Mucosa of descending colon (tissue), 3 donors: Measurements from ENCODE around the gene CTSL. TPM values are rescaled to one million over a fixed set of nuclear protein-coding genes. Genes with fewer than 3 reads are reported as not detected.
"Not testable (repeated sequence)": the region's sequence is repeated elsewhere in the genome, so short reads cannot be mapped to it uniquely, and the experiment has no call there.

Source experiments
- ATAC-seq: fragments of 200-7000 bp; cut with Tn5 transposase; one replicate; pipeline ENCODE4 v1.9.1; 2020; ENCODE audit warnings: mild to moderate bottlenecking, moderate library complexity
- DNase-seq, 3 donors: peaks; one replicate each; pipeline ENCODE4 v3.0.0-alpha.2; 2020
- H3K36me3 ChIP-seq: fragments of 200-600 bp; one replicate; pipeline ENCODE4 v1.8.0; 2021; ENCODE audit warnings: low read depth, mild to moderate bottlenecking
- H3K4me1 ChIP-seq: fragments of 200-600 bp; one replicate; pipeline ENCODE4 v1.8.0; 2021; ENCODE audit warnings: low read depth, mild to moderate bottlenecking
- H3K4me3 ChIP-seq: fragments of 200-600 bp; one replicate; pipeline ENCODE4 v1.8.0; 2021; ENCODE audit warnings: mild to moderate bottlenecking
- H3K9me3 ChIP-seq: fragments of 200-600 bp; one replicate; pipeline ENCODE4 v1.8.0; 2021; ENCODE audit warnings: mild to moderate bottlenecking
- CTCF ChIP-seq: fragments of 200-600 bp; IDR thresholded peaks from one replicate; pipeline ENCODE4 v1.8.0; 2022; ENCODE audit warnings: antibody characterized with exemption, mild to moderate bottlenecking
- intact Hi-C, 2 donors: fragments of 100-400 bp; cut with DNase I in 1 of 2; cut with micrococcal nuclease in 1 of 2; formaldehyde crosslinking; loops; one replicate each; pipeline versions ENCODE4 v1.11.0 to v1.11.1; 2022; cut with DNase I, micrococcal nuclease
- total RNA-seq, 3 donors: library from RNA; stranded (reverse); fragmentation: NEBNext Ultra II Directional in 2 of 3; extraction: Animal tissue kit (Norgen Biotek cat#: 25700) in 2 of 3; gene quantifications; one replicate each; pipeline versions ENCODE4 v1.2.1 to v1.2.4, GENCODE V29; 2021 to 2023
- donor health status: DM: no; HTN: no; CAD: no; lungs with moderate emphysema.
- donor health status: DM: no; HTN: no; CAD: no.
- donor health status: DM: no; HTN: yes; CAD: no.

CTSL gene
- total RNA-seq, 3 donors from 2014 or later, result 60.1 to 139 (median 62.3) TPM

GRCh38 chr9:87740209-87740608 lies 14.3 kb downstream of the CTSL start:
- Histone ChIP-seq H3K9me3 (peaks cover 7% of the 10 kb centered on the region), H3K36me3 (no peaks in the 10 kb centered on the region), H3K4me3 (no peak overlapping the region), H3K4me1 (no peaks in the 10 kb centered on the region)
- DNase-seq (no peak), ATAC-seq (no peak)
- no peak for TF ChIP-seq CTCF
- intact Hi-C loops, result no loop called here

- ATAC-seq, result no peak
- intact Hi-C loops, result no loop called here
- no peak for DNase-seq
- Histone ChIP-seq H3K4me1 (no peaks in the 10 kb centered on the region), H3K4me3 (no peak overlapping the region), H3K36me3 (no peaks in the 10 kb centered on the region), H3K9me3 (peaks cover 7% of the 10 kb centered on the region)
- no peak for TF ChIP-seq CTCF
Measured at GRCh38 chr9:87741326-87741725, 15.4 kb downstream of the CTSL start.

GRCh38 chr9:87741891-87742290 lies 16.0 kb downstream of the CTSL start:
- no peak overlapping the region for H3K4me3 ChIP-seq
- ATAC-seq, result no peak
- DNase-seq, result no peak
- peaks cover 7% of the 10 kb centered on the region for H3K9me3 ChIP-seq
- H3K36me3 ChIP-seq, result no peaks in the 10 kb centered on the region
- intact Hi-C loops, result no loop called here
- no peaks in the 10 kb centered on the region for H3K4me1 ChIP-seq
- no peak for TF ChIP-seq CTCF

- Histone ChIP-seq H3K9me3 (peaks cover 7% of the 10 kb centered on the region), H3K36me3 (no peaks in the 10 kb centered on the region), H3K4me1 (no peaks in the 10 kb centered on the region), H3K4me3 (no peak overlapping the region)
- intact Hi-C loops, result no loop called here
- DNase-seq (no peak), ATAC-seq (no peak)
- TF ChIP-seq CTCF, result no peak
Measured at GRCh38 chr9:87742813-87743428, 17.0 kb downstream of the CTSL start.

GRCh38 chr9:87744247-87744646 lies 18.3 kb downstream of the CTSL start:
- intact Hi-C loops, ATAC-seq, H3K36me3 ChIP-seq, DNase-seq, H3K4me1 ChIP-seq, H3K4me3 ChIP-seq, H3K9me3 ChIP-seq: not testable (repeated sequence)

GRCh38 chr9:87746186-87746585 lies 20.3 kb downstream of the CTSL start:
- intact Hi-C loops, result no loop called here
- H3K4me1 ChIP-seq, result no peaks in the 10 kb centered on the region
- no peak overlapping the region for H3K4me3 ChIP-seq
- peaks cover 7% of the 10 kb centered on the region for H3K9me3 ChIP-seq
- ATAC-seq (no peak), DNase-seq (no peak)
- no peaks in the 10 kb centered on the region for H3K36me3 ChIP-seq
- TF ChIP-seq CTCF, result no peak
